ENCODE measurements around the gene ASRGL1.

GRCh38 chr11:62418136-62418535 is 80.9 kb downstream of the ASRGL1 start:
- TF ChIP-seq, protein P1, sequence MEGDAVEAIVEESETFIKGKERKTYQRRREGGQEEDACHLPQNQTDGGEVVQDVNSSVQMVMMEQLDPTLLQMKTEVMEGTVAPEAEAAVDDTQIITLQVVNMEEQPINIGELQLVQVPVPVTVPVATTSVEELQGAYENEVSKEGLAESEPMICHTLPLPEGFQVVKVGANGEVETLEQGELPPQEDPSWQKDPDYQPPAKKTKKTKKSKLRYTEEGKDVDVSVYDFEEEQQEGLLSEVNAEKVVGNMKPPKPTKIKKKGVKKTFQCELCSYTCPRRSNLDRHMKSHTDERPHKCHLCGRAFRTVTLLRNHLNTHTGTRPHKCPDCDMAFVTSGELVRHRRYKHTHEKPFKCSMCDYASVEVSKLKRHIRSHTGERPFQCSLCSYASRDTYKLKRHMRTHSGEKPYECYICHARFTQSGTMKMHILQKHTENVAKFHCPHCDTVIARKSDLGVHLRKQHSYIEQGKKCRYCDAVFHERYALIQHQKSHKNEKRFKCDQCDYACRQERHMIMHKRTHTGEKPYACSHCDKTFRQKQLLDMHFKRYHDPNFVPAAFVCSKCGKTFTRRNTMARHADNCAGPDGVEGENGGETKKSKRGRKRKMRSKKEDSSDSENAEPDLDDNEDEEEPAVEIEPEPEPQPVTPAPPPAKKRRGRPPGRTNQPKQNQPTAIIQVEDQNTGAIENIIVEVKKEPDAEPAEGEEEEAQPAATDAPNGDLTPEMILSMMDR (IDR thresholded peaks at IDR 0.05), result no peak
- TF ChIP-seq POLR2A (IDR thresholded peaks at IDR 0.05), result no peak

Measured in breast epithelium (tissue), 3 donors.